Frontal cortex (tissue), 4 donors: Measurements from ENCODE around the gene COX7A1. TPM values are rescaled to one million over a fixed set of nuclear protein-coding genes. Genes with fewer than 3 reads are reported as not detected.

Source experiments
- DNase-seq, 2 donors: peaks; one replicate each; pipeline ENCODE4 v3.0.0; 2012; ENCODE audit warnings: low spot score in 2 of 2
- FAIRE-seq: peaks from 2 replicates; lab custom pipeline; 2012; peaks lifted over from hg19 to GRCh38; lab: Jason Lieb, UNC
- total RNA-seq: library from RNA; depleted of rRNA; stranded (reverse); fragments of >200 nt; gene quantifications from one replicate; pipeline ENCODE4 v1.2.3, GENCODE V29; 2014
- donor health status: control.
- donor health status: control.
- donor health status: control.

COX7A1 gene
- total RNA-seq, 1 donor from 2014 or later: 1.6 TPM

- no peak for FAIRE-seq
- peak in 1 of 2 donors; percentile 48 for DNase-seq
Observed at GRCh38 chr19:36113894-36114720, 38.1 kb downstream of the COX7A1 start.

- no peak for FAIRE-seq
- no peak for DNase-seq
Observed at GRCh38 chr19:36113425-36113824, 38.8 kb downstream of the COX7A1 start.

- DNase-seq (no peak), FAIRE-seq (no peak)
Observed at GRCh38 chr19:36112678-36113077, 39.6 kb downstream of the COX7A1 start.

- FAIRE-seq: no peak
- DNase-seq: no peak
Observed at GRCh38 chr19:36111200-36111539, 41.1 kb downstream of the COX7A1 start.

- DNase-seq (no peak), FAIRE-seq (no peak)
Observed at GRCh38 chr19:36110487-36111199, 41.6 kb downstream of the COX7A1 start, which contains the start of gene OVOL3. Gene OVOL3 (plus strand): TSS chr19:36111143. CDS start chr19:36111203, 60 bp downstream.

- DNase-seq: no peak
- FAIRE-seq: no peak
Observed at GRCh38 chr19:36108684-36109083, 43.6 kb downstream of the COX7A1 start.

GRCh38 chr19:36106991-36107390 lies 45.3 kb downstream of the COX7A1 start:
- no peak for FAIRE-seq
- no peak for DNase-seq

GRCh38 chr19:36106441-36106840 lies 45.8 kb downstream of the COX7A1 start:
- DNase-seq (no peak), FAIRE-seq (no peak)

GRCh38 chr19:36103842-36104552 lies 48.2 kb downstream of the COX7A1 start:
- no peak for FAIRE-seq

GRCh38 chr19:36103040-36103626 lies 49.1 kb downstream of the COX7A1 start:
- FAIRE-seq: no peak

More at GRCh38 chr19:36103842-36104552, 48.2 kb downstream of the COX7A1 start:
- no peak for DNase-seq

GRCh38 chr19:36101550-36102327 lies 50.5 kb downstream of the COX7A1 start:
- DNase-seq (no peak), FAIRE-seq (no peak)

More at GRCh38 chr19:36103040-36103626, 49.1 kb downstream of the COX7A1 start:
- DNase-seq: no peak

Other genes starting within 250 kb of the COX7A1 start
- gene HCST, start 249.9 kb downstream of the COX7A1 start, total RNA-seq: 0.41 TPM
- gene TYROBP, start 244.2 kb downstream of the COX7A1 start, total RNA-seq: 2.9 TPM
- gene LRFN3, start 216.1 kb downstream of the COX7A1 start, total RNA-seq: 7.7 TPM
- gene SDHAF1, start 157.3 kb downstream of the COX7A1 start, total RNA-seq: 13.9 TPM
- not detected for gene SYNE4, start 143.6 kb downstream of the COX7A1 start, total RNA-seq
- gene ALKBH6, start 138.2 kb downstream of the COX7A1 start, total RNA-seq: 9.0 TPM
- 24.9 TPM for gene CLIP3, start 119.6 kb downstream of the COX7A1 start, total RNA-seq
- 2.9 TPM for gene THAP8, start 98.2 kb downstream of the COX7A1 start, total RNA-seq
- gene WDR62, start 97.5 kb downstream of the COX7A1 start, total RNA-seq: 0.82 TPM
- gene OVOL3, start 41.3 kb downstream of the COX7A1 start, total RNA-seq: not detected
- 71.3 TPM for gene POLR2I, start 37.6 kb downstream of the COX7A1 start, total RNA-seq
- 496 TPM for gene TBCB, start 37.0 kb downstream of the COX7A1 start, total RNA-seq
- gene CAPNS1, start 12.4 kb downstream of the COX7A1 start, total RNA-seq: 98.6 TPM
- gene ZNF565, start 62.2 kb upstream of the COX7A1 start, total RNA-seq: 19.6 TPM
- 86.0 TPM for gene ZNF146, start 62.7 kb upstream of the COX7A1 start, total RNA-seq
- 65.6 TPM for gene ZFP14, start 226.8 kb upstream of the COX7A1 start, total RNA-seq